GM12801 (cell line): ENCODE measurements around the gene BHLHA15.

ENCODE experiments used
- CTCF ChIP-seq: IDR thresholded peaks from one replicate; pipeline ENCODE4 v1.5.1; 2011; ENCODE audit warnings: control low read depth; ENCODE audit not compliant: insufficient read length; ENCODE audit errors: extremely low read depth

The BHLHA15 gene

GRCh38 chr7:98236355-98237185, 25.3 kb downstream of the BHLHA15 start:
- TF ChIP-seq CTCF = no peak

- TF ChIP-seq CTCF = no peak
Observed at GRCh38 chr7:98238076-98238475, 26.8 kb downstream of the BHLHA15 start.

DNA sequence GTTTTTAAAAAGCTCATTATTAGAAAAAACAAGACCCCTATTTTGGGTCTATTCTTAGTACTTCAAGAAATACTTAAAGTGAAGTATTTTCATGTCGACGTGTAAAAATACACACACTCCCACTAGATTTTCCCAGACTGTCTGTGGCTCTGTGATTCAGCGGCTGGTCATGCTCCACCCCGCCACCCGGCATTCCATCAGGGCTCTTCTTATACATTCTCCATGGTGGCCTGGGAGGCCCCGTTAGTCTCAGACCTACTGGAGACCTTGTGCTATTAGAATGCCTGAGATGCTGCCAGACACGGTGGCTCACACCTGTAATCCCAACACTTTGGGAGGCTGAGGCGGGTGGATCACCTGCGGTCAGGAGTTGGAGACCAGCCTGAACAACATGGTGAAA, 27.7 kb downstream of the BHLHA15 start:
- no peak for TF ChIP-seq CTCF

- TF ChIP-seq CTCF = no peak
Observed at GRCh38 chr7:98240961-98241673, 29.9 kb downstream of the BHLHA15 start.

GRCh38 chr7:98241674-98242241, 30.5 kb downstream of the BHLHA15 start:
- TF ChIP-seq CTCF = no peak

DNA sequence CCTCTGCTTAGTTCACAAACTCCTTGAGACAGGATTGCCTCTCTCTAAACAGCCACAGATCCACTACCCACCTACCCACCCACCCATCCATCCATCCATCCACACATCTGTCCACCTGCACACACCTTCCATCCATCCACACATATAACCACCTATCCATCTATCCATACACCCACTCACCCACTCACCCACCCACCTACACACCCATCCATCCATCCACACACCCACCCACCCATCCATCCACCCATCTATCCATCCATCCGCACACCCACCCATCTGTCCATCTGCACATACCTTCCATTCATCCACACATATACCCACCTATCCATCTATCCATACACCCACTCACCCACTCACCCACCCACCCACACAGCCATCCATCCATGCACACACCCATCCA, 31.1 kb downstream of the BHLHA15 start:
- TF ChIP-seq CTCF = no peak

- no peak for TF ChIP-seq CTCF
Observed at GRCh38 chr7:98242934-98243333, 31.7 kb downstream of the BHLHA15 start.
